HG03060 (cell line): ENCODE results near the gene OTOA.
"Not testable (repeated sequence)": the region's sequence is repeated elsewhere in the genome, so short reads cannot be mapped to it uniquely, and the experiment has no call there.

Experiments
- ATAC-seq: cut with Tn5 transposase; IDR thresholded peaks from one replicate; pipeline ENCODE4 v1.9.1; 2021; ENCODE audit warnings: low read depth, moderate number of reproducible peaks; ENCODE audit not compliant: unreplicated experiment

The OTOA gene

GRCh38 chr16:21801538-21802374 lies 138.0 kb downstream of the OTOA start:
- ATAC-seq, result not testable (repeated sequence)

GRCh38 chr16:21802375-21802663 lies 138.6 kb downstream of the OTOA start:
- not testable (repeated sequence) for ATAC-seq
